Left lung (tissue), 10 donors: ENCODE results near the gene TRAPPC8. TPM values are rescaled to one million over a fixed set of nuclear protein-coding genes. Genes with fewer than 3 reads are reported as not detected.

Experiments
- ATAC-seq: fragments of 200-7000 bp; cut with Tn5 transposase; one replicate; pipeline ENCODE4 v1.9.1; 2020; ENCODE audit warnings: moderate library complexity
- DNase-seq, 4 donors: peaks; one replicate each; pipeline ENCODE4 v3.0.0-alpha.2; 2013 to 2020
- H3K27ac ChIP-seq, 2 donors: fragments of 200-600 bp; sonication (generic) in 1 of 2; one replicate each; pipeline versions ENCODE4 v1.5.0 to v1.8.0; 2020 to 2021
- H3K27me3 ChIP-seq, 2 donors: fragments of 200-600 bp; sonication (generic) in 1 of 2; one replicate each; pipeline versions ENCODE4 v1.5.0 to v1.8.0; 2020 to 2021
- H3K36me3 ChIP-seq, 2 donors: fragments of 200-600 bp; sonication (generic) in 1 of 2; one replicate each; pipeline versions ENCODE4 v1.5.0 to v1.8.0; 2020 to 2021
- H3K4me1 ChIP-seq, 2 donors: fragments of 200-600 bp; one replicate each; pipeline ENCODE4 v1.8.0; 2021
- H3K4me3 ChIP-seq, 2 donors: fragments of 200-600 bp; sonication (generic) in 1 of 2; one replicate each; pipeline versions ENCODE4 v1.5.0 to v1.8.0; 2020 to 2021; ENCODE audit warnings: mild to moderate bottlenecking in 1 of 2
- H3K9me3 ChIP-seq, 2 donors: fragments of 200-600 bp; sonication (generic) in 1 of 2; one replicate each; pipeline versions ENCODE4 v1.5.0 to v1.8.0; 2020 to 2021
- intact Hi-C, 2 donors: fragments of 100-400 bp; cut with DNase I; formaldehyde crosslinking; loops; one replicate each; pipeline versions ENCODE4 v1.11.2 to v1.14.2; 2022
- polyA plus RNA-seq, 6 donors: library from polyadenylated mRNA; unstranded; fragments of 120-200 nt; gene quantifications; one replicate each; pipeline ENCODE4 v1.2.1, GENCODE V29; 2013; ENCODE audit not compliant: insufficient read length in 6 of 6
- total RNA-seq, 2 donors: library from RNA; stranded (reverse); fragmentation: NEBNext Ultra II Directional; extraction: Animal tissue kit (Norgen Biotek cat#: 25700); gene quantifications; one replicate each; pipeline ENCODE4 v1.2.1, GENCODE V29; 2021
- TF ChIP-seq, protein P1 (sequence below), 2 donors: fragments of 200-600 bp; sonication (generic) in 1 of 2; IDR thresholded peaks; one replicate each; pipeline versions ENCODE4 v1.5.0 to v1.8.0; 2021; ENCODE audit warnings: antibody characterized with exemption in 2 of 2
- donor health status: DM: no; HTN: yes; CAD: no.
- donor health status: DM: no; HTN: no; CAD: no.

TRAPPC8 gene
- total and polyA plus RNA-seq, 8 donors = 45.5 to 53.9 (median 50.2) TPM

DNA sequence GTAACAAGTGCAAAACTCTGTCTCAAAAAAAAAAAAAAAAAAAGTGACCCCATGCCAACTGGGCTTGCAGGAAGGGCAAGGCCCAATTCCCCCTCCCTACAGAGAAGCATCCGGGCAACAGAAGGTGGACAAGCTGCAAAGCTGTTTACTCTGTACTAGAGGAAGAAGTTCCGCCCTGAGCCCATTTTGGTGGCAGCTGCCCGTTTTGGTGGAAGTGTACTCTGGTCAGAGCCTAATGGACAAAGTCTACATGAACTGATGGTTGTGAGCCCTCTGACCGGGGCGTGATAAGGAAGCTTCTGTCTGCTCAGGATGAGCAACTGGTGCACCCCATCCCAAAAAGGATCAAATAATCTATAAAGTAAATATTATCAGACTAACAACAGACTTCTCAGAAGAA is 65.0 kb downstream of the TRAPPC8 start:
- Histone ChIP-seq H3K27ac (no peak overlapping the region), H3K27me3 (no peaks in the 10 kb centered on the region), H3K4me1 (no peaks in the 10 kb centered on the region), H3K9me3 (peaks cover 0 to 11% of the 10 kb centered on the region in 2 donors), H3K36me3 (peaks cover 0 to 84% of the 10 kb centered on the region in 2 donors), H3K4me3 (no peak overlapping the region)
- ATAC-seq (no peak), DNase-seq (no peak)
- TF ChIP-seq, protein P1, sequence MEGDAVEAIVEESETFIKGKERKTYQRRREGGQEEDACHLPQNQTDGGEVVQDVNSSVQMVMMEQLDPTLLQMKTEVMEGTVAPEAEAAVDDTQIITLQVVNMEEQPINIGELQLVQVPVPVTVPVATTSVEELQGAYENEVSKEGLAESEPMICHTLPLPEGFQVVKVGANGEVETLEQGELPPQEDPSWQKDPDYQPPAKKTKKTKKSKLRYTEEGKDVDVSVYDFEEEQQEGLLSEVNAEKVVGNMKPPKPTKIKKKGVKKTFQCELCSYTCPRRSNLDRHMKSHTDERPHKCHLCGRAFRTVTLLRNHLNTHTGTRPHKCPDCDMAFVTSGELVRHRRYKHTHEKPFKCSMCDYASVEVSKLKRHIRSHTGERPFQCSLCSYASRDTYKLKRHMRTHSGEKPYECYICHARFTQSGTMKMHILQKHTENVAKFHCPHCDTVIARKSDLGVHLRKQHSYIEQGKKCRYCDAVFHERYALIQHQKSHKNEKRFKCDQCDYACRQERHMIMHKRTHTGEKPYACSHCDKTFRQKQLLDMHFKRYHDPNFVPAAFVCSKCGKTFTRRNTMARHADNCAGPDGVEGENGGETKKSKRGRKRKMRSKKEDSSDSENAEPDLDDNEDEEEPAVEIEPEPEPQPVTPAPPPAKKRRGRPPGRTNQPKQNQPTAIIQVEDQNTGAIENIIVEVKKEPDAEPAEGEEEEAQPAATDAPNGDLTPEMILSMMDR (IDR thresholded peaks at IDR 0.05) = no peak
- intact Hi-C loops = no loop called here

DNA sequence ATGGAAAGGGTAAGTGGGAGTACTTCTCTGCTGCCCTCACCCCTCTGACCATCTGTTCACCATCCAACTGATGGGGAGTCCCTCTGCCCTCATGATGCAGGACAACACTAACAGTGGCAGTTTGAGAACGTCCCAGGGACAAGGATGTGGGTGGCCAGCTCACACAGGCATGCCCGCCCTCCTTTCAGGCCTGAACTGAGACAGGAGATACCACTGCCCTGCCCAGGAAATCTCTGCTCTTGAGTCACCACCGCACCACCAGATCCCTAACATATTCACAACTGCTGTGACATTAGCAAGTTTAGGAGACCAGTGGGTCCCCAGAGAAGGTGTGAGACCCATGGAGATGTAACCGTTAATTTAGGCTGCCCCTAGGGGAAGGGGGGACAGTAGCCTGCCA is 66.2 kb downstream of the TRAPPC8 start:
- no peak overlapping the region for H3K4me3 ChIP-seq
- H3K27me3 ChIP-seq = no peaks in the 10 kb centered on the region
- TF ChIP-seq, protein P1 (IDR thresholded peaks at IDR 0.05) = no peak
- peaks cover 0 to 88% of the 10 kb centered on the region in 2 donors for H3K36me3 ChIP-seq
- H3K9me3 ChIP-seq = peaks cover 0 to 11% of the 10 kb centered on the region in 2 donors
- no peak for ATAC-seq
- H3K4me1 ChIP-seq = no peaks in the 10 kb centered on the region
- peak in 1 of 4 donors; percentile 24 for DNase-seq
- no peak overlapping the region for H3K27ac ChIP-seq
- intact Hi-C loops = no loop called here

DNA sequence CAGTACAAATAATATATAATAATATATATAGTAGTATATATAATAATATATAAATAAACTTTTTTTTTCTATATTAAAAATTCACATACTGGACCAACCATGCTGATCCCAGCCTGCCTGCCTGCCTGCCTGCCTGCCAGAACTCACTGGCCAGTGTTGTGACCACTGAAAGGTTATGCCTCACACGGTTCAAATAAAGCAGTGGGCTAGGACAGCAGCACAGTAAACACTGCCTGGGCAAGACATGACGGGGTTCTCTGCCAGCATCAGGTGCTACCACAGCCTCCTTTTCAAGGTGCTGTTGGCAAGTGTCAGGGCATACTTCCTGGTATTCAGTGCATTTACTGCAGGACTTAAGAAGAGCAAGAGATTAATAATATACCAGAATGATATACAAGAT is 67.6 kb downstream of the TRAPPC8 start:
- DNase-seq (peak in 1 of 4 donors; percentile 17), ATAC-seq (peak; percentile 31)
- Histone ChIP-seq H3K4me1 (no peaks in the 10 kb centered on the region), H3K36me3 (peaks cover 0 to 88% of the 10 kb centered on the region in 2 donors), H3K4me3 (no peak overlapping the region), H3K27me3 (no peaks in the 10 kb centered on the region), H3K27ac (no peak overlapping the region), H3K9me3 (peaks cover 0 to under 1% of the 10 kb centered on the region in 2 donors)
- intact Hi-C loops = no loop called here
- TF ChIP-seq, protein P1 (IDR thresholded peaks at IDR 0.05) = no peak

DNA sequence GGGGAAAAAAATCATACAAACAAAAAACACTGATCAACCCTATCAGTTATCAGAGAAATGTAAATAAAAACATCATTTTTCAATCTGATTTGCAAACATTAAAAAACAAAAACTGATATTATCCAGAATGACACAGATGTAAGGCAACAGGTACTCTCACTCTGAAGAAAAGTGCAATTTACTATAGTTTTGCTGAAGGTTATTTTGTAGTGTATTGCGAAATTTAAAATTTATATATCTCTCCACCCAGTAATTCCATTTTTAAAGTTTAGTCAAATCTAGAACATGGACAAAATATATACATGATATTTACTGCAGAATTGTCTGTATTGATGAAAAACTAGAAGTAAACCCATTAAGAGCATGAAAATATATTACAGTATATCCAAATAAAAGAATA is 79.8 kb downstream of the TRAPPC8 start:
- H3K4me1 ChIP-seq = no peaks in the 10 kb centered on the region
- no peaks in the 10 kb centered on the region for H3K27me3 ChIP-seq
- TF ChIP-seq, protein P1 (IDR thresholded peaks at IDR 0.05) = no peak
- DNase-seq (no peak), ATAC-seq (no peak)
- H3K4me3 ChIP-seq = no peak overlapping the region
- peaks cover 0 to 90% of the 10 kb centered on the region in 2 donors for H3K36me3 ChIP-seq
- no peak overlapping the region for H3K27ac ChIP-seq
- H3K9me3 ChIP-seq = no peaks in the 10 kb centered on the region
- intact Hi-C loops = no loop called here

DNA sequence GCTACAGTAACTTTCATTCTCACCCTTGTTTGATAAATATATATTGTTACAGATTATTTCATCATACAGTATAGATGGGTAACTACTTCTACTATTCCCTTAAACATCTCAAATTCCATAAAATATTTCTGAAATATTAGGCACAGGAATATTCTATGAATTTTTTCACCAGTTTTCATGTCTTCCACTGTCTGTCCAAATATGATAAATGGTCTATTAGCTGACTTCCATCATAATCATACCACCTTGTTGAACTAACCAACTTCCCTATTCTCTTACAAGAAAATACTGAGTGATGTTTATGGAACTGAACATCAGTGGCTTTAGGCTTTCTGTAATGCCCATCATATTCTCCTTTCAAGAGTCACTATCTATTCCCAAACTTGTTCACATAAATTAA is 82.4 kb downstream of the TRAPPC8 start:
- H3K27ac ChIP-seq = no peak overlapping the region
- no peaks in the 10 kb centered on the region for H3K9me3 ChIP-seq
- no peak overlapping the region for H3K4me3 ChIP-seq
- peaks cover 0 to 89% of the 10 kb centered on the region in 2 donors for H3K36me3 ChIP-seq
- no peak for ATAC-seq
- no peaks in the 10 kb centered on the region for H3K27me3 ChIP-seq
- H3K4me1 ChIP-seq = no peaks in the 10 kb centered on the region
- DNase-seq = no peak
- TF ChIP-seq, protein P1 (IDR thresholded peaks at IDR 0.05) = no peak
- intact Hi-C loops = no loop called here
